Tibial nerve (tissue), 3 donors: ENCODE data around the gene PDZK1IP1.
"Not testable (repeated sequence)": the region's sequence is repeated elsewhere in the genome, so short reads cannot be mapped to it uniquely, and the experiment has no call there.

Source experiments
- CTCF ChIP-seq, 5 experiments: fragments of 200-600 bp in 3 of 5; fragments of 450-650 bp in 2 of 5; sonication (generic) in 3 of 5; IDR thresholded peaks; one replicate each; pipeline ENCODE4 v1.5.1; 2016 to 2019; ENCODE audit warnings: antibody characterized with exemption in 5 of 5, mild to moderate bottlenecking in 3 of 5, moderate library complexity in 2 of 5
- POLR2A ChIP-seq, 2 donors: fragments of 450-650 bp; IDR thresholded peaks; one replicate each; pipeline ENCODE4 v1.6.1; 2017; ENCODE audit warnings: antibody characterized with exemption in 2 of 2, mild to moderate bottlenecking in 2 of 2, moderate library complexity in 2 of 2

GRCh38 chr1:47193496-47193895 is 3.7 kb upstream of the PDZK1IP1 start:
- not testable (repeated sequence) for TF ChIP-seq CTCF, POLR2A (IDR thresholded peaks at IDR 0.05)
